ENCODE results near the gene MOGAT1.

The MOGAT1 gene

GRCh38 chr2:222651718-222652418 is 19.6 kb upstream of the MOGAT1 start:
- H3K27me3 ChIP-seq (replicated peaks): no peaks in the 10 kb centered on the region
- in situ Hi-C loops (cut with HindIII; ENCODE audit: low pct_ligation_motif_present, low sequenced_read_pairs): no loop called here
- peaks cover 16% of the 10 kb centered on the region for H3K36me3 ChIP-seq (replicated peaks)
- DNase-seq: no peak
- H3K4me3 ChIP-seq (ENCODE audit: low read depth, low read length): no peak overlapping the region
- no peak overlapping the region for H3K27ac ChIP-seq
- TF ChIP-seq CTCF (IDR thresholded peaks at IDR 0.05; ENCODE audit: low read depth, low read length, missing control alignments): no peak

GRCh38 chr2:222652491-222653255 is 18.8 kb upstream of the MOGAT1 start:
- Histone ChIP-seq H3K36me3 (replicated peaks) (peaks cover 8% of the 10 kb centered on the region), H3K27ac (no peak overlapping the region), H3K27me3 (replicated peaks) (no peaks in the 10 kb centered on the region), H3K4me3 (ENCODE audit: low read depth, low read length) (no peak overlapping the region)
- DNase-seq: no peak
- TF ChIP-seq CTCF (IDR thresholded peaks at IDR 0.05; ENCODE audit: low read depth, low read length, missing control alignments): no peak
- in situ Hi-C loops (cut with HindIII; ENCODE audit: low pct_ligation_motif_present, low sequenced_read_pairs): no loop called here

- Histone ChIP-seq H3K27ac (no peak overlapping the region), H3K4me3 (ENCODE audit: low read depth, low read length) (no peak overlapping the region), H3K36me3 (replicated peaks) (peaks cover 6% of the 10 kb centered on the region), H3K27me3 (replicated peaks) (no peaks in the 10 kb centered on the region)
- TF ChIP-seq CTCF (IDR thresholded peaks at IDR 0.05; ENCODE audit: low read depth, low read length, missing control alignments): no peak
- no peak for DNase-seq
- in situ Hi-C loops (cut with HindIII; ENCODE audit: low pct_ligation_motif_present, low sequenced_read_pairs): no loop called here
Observed at GRCh38 chr2:222653280-222653679, 18.2 kb upstream of the MOGAT1 start.

GRCh38 chr2:222655787-222656525 is 15.5 kb upstream of the MOGAT1 start, which contains the start of gene FARSB:
FARSB (minus strand) TSS chr2:222656092; CDS start chr2:222656073, 19 bp downstream.
- peak; percentile 91 for DNase-seq
- Histone ChIP-seq H3K36me3 (replicated peaks) (no peaks in the 10 kb centered on the region), H3K27ac (peak within 1 kb of the TSS; percentile 100), H3K27me3 (replicated peaks) (no peaks in the 10 kb centered on the region), H3K4me3 (ENCODE audit: low read depth, low read length) (peak within 1 kb of the TSS; percentile 98)
- in situ Hi-C loops (cut with HindIII; ENCODE audit: low pct_ligation_motif_present, low sequenced_read_pairs): no loop called here
- TF ChIP-seq CTCF (IDR thresholded peaks at IDR 0.05; ENCODE audit: low read depth, low read length, missing control alignments): no peak

GRCh38 chr2:222656526-222657446 is 14.7 kb upstream of the MOGAT1 start:
- in situ Hi-C loops (cut with HindIII; ENCODE audit: low pct_ligation_motif_present, low sequenced_read_pairs): no loop called here
- Histone ChIP-seq H3K4me3 (ENCODE audit: low read depth, low read length) (peak overlapping the region; percentile 98), H3K27ac (peak overlapping the region; percentile 100), H3K27me3 (replicated peaks) (no peaks in the 10 kb centered on the region), H3K36me3 (replicated peaks) (no peaks in the 10 kb centered on the region)
- no peak for TF ChIP-seq CTCF (IDR thresholded peaks at IDR 0.05; ENCODE audit: low read depth, low read length, missing control alignments)
- no peak for DNase-seq
